Panc1 (cell line): ENCODE results near the gene EPHX1.

Source experiments
- POLR2AphosphoS5 ChIP-seq: IDR thresholded peaks from 2 replicates; pipeline ENCODE4 v1.6.1; 2012; ENCODE audit warnings: mild to moderate bottlenecking, low read depth, low read length, moderate library complexity
- REST ChIP-seq, 2 experiments: IDR thresholded peaks; 2 replicates each; pipeline ENCODE4 v1.6.1; 2011 to 2012; ENCODE audit warnings: low read depth in 2 of 2, control low read depth in 1 of 2, low read length in 1 of 2, mild to moderate bottlenecking in 1 of 2, moderate library complexity in 1 of 2; ENCODE audit not compliant: insufficient read depth in 1 of 2
- SIN3A ChIP-seq: IDR thresholded peaks from 2 replicates; pipeline ENCODE4 v1.6.1; 2012; ENCODE audit warnings: low read depth, mild to moderate bottlenecking, low read length, moderate library complexity, borderline replicate concordance; ENCODE audit not compliant: insufficient read depth
- TCF7L2 ChIP-seq: IDR thresholded peaks from 2 replicates; pipeline ENCODE4 v1.6.1; 2011; ENCODE audit warnings: mild to moderate bottlenecking, low read depth, low read length, inconsistent platforms
- TF ChIP-seq, protein P1 (sequence below): fragments of 450-650 bp; IDR thresholded peaks from 2 replicates; pipeline ENCODE4 v1.5.1; 2017; ENCODE audit warnings: mild to moderate bottlenecking

DNA sequence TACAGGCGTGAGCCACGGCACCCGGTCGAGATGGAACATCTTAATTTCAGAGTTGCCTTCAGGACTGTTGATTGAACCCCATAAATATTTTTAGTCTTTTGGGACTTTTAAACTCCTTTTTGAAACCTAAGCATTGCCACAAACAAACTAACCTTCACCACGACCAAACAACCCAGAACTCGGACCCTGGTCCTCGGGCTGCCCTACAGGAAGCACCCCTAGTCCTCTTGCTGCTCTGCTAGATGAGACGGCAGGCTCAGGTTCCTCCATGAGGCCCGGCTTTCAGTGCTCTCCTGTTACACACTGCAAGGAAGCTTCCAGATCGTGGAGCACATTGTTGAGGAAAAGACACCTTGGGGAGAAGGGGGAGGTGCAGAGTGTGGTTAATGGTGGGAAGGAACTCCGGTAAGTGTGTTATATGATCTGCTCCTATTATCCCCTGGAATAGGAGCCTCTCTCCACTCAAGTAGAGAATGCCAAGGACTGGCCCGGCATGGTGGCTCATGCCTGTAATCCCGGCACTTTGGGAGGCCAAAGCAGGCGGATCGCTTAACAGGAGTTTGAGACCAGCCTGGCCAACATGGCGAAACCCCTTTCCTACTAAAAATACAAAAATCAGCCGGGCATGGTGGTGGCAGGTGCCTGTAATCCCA lies 5.7 kb downstream of the EPHX1 start:
- TF ChIP-seq, protein P1, sequence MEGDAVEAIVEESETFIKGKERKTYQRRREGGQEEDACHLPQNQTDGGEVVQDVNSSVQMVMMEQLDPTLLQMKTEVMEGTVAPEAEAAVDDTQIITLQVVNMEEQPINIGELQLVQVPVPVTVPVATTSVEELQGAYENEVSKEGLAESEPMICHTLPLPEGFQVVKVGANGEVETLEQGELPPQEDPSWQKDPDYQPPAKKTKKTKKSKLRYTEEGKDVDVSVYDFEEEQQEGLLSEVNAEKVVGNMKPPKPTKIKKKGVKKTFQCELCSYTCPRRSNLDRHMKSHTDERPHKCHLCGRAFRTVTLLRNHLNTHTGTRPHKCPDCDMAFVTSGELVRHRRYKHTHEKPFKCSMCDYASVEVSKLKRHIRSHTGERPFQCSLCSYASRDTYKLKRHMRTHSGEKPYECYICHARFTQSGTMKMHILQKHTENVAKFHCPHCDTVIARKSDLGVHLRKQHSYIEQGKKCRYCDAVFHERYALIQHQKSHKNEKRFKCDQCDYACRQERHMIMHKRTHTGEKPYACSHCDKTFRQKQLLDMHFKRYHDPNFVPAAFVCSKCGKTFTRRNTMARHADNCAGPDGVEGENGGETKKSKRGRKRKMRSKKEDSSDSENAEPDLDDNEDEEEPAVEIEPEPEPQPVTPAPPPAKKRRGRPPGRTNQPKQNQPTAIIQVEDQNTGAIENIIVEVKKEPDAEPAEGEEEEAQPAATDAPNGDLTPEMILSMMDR: no peak
- TF ChIP-seq REST (IDR thresholded peaks at IDR 0.05; ENCODE audit: insufficient read depth in 1 of 2, low read depth in 2 of 2, low read length in 1 of 2) (no peak), POLR2AphosphoS5 (no peak), SIN3A (no peak), TCF7L2 (no peak)
